ENCODE measurements around the gene ASAH2. TPM values are rescaled to one million over a fixed set of nuclear protein-coding genes. Genes with fewer than 3 reads are reported as not detected.
A peak's percentile ranks its signal among the peaks of the same experiment; 100 is the strongest.

The ASAH2 gene
- total and polyA plus RNA-seq, 2 of the 13 experiments (the other 11 are each of a cell fraction or from before 2014, with no cell fraction given) = 16.0 to 17.9 TPM

DNA sequence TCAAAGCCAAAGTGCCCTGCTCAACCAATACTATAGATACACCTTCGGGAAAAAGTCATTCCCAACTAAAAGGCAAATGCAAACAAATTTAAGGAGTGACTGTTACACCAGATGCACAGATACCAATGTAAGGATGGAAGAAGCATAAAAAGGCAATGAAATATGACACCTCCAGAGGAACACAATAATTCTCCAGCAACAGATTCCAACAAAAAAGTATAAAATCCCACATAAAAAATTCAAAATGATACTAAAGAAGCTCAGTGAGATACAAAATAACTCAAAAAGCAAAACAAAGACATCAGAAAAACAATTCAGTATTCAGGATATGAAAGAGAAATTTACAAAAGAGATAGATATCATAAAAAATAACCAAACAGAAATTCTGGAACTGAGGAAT is 44.1 kb upstream of the ASAH2 start:
- no peak for FAIRE-seq
- no peak for TF ChIP-seq IKZF4 (CRISPR knock-in tag; IDR thresholded peaks at IDR 0.05; ENCODE audit: borderline replicate concordance, low read depth, not compliant biosample characterization)
- TF ChIP-seq ZNF615 (CRISPR knock-in tag; IDR thresholded peaks at IDR 0.05; ENCODE audit: borderline replicate concordance) = no peak
- TF ChIP-seq, protein P1, sequence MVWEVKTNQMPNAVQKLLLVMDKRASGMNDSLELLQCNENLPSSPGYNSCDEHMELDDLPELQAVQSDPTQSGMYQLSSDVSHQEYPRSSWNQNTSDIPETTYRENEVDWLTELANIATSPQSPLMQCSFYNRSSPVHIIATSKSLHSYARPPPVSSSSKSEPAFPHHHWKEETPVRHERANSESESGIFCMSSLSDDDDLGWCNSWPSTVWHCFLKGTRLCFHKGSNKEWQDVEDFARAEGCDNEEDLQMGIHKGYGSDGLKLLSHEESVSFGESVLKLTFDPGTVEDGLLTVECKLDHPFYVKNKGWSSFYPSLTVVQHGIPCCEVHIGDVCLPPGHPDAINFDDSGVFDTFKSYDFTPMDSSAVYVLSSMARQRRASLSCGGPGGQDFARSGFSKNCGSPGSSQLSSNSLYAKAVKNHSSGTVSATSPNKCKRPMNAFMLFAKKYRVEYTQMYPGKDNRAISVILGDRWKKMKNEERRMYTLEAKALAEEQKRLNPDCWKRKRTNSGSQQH (CRISPR knock-in tag; IDR thresholded peaks at IDR 0.05; ENCODE audit: low read depth) = no peak
- TF ChIP-seq SIN3A (IDR thresholded peaks at IDR 0.05; ENCODE audit: borderline replicate concordance, low read depth, low read length) = no peak
- TF ChIP-seq RELA (CRISPR knock-in tag; IDR thresholded peaks at IDR 0.05) = no peak
- TF ChIP-seq ASH2L (IDR thresholded peaks at IDR 0.05; ENCODE audit: insufficient read length, low read depth, low read length) = no peak
- DNase-seq (ENCODE audit: low spot score) = no peak
- Histone ChIP-seq H3K9me3 (ENCODE audit: low read length) (no peaks in the 10 kb centered on the region), H3K4me3 (replicated peaks in 1 of 3; ENCODE audit: insufficient read depth in 1 of 3, low read depth in 2 of 3, low read length in 3 of 3) (no peak overlapping the region), H3K36me3 (replicated peaks in 1 of 2; ENCODE audit: control insufficient read depth in 1 of 2, insufficient read depth in 2 of 2, low read length in 2 of 2) (no peaks in the 10 kb centered on the region), H3K27me3 (ENCODE audit: control insufficient read depth in 1 of 2, insufficient read depth in 2 of 2, low read length in 2 of 2) (no peaks in the 10 kb centered on the region), H3K4me1 (ENCODE audit: insufficient read depth, low read length) (no peaks in the 10 kb centered on the region), H3K27ac (ENCODE audit: extremely low read length, insufficient read depth, low read length) (no peak overlapping the region), H3K79me2 (ENCODE audit: insufficient read depth, low read length) (no peaks in the 10 kb centered on the region), H2AFZ (ENCODE audit: low read length) (no peak overlapping the region), H4K20me1 (ENCODE audit: insufficient read depth, low read length) (no peaks in the 10 kb centered on the region), H3K4me2 (ENCODE audit: low read depth, low read length) (no peak overlapping the region), H3K9ac (ENCODE audit: insufficient read depth, low read depth, low read length) (no peak overlapping the region)
- POLR2A ChIA-PET = no interaction called here
- whole genome bisulfite sequencing (ENCODE audit: low lambda C conversion rate) = 39% methylated on average over 1 of the region's 1 CpG
- ATAC-seq = no peak
- no TSS peak for BruUV-seq (replicated peaks)
- intact Hi-C loops (cut with micrococcal nuclease; ENCODE audit: unreplicated experiment) = no loop called here
- in situ Hi-C loops (cut with HindIII; ENCODE audit: extremely low pct_ligation_motif_present, low pct_unique_long_range_greater_than_20kb) = no loop called here
- CTCF ChIA-PET (ENCODE audit: low intra/inter-chr PET ratio, low total read pairs) = no interaction called here

DNA sequence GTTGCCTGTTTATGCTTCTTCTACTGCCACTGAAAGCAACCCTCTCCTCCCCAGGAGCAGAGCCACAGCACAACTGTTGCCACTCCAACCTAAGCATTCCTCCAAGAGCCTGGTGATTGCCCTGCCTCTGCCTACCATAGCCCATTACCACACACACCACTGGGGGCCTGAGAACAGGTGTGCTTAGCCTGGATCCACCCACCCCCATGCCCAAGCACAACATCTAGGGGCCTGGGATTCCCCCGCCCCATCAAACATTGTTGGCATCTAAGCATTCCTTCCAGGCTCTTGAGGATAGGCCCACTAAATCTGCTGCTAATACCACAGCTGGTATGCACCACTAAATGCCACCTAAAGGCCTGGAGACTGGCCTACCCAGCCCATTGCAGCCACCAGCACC is 43.3 kb upstream of the ASAH2 start:
- POLR2A ChIA-PET = no interaction called here
- CTCF ChIA-PET (ENCODE audit: low intra/inter-chr PET ratio, low total read pairs) = no interaction called here
- intact Hi-C loops (cut with micrococcal nuclease; ENCODE audit: unreplicated experiment) = no loop called here
- TF ChIP-seq, protein P2, sequence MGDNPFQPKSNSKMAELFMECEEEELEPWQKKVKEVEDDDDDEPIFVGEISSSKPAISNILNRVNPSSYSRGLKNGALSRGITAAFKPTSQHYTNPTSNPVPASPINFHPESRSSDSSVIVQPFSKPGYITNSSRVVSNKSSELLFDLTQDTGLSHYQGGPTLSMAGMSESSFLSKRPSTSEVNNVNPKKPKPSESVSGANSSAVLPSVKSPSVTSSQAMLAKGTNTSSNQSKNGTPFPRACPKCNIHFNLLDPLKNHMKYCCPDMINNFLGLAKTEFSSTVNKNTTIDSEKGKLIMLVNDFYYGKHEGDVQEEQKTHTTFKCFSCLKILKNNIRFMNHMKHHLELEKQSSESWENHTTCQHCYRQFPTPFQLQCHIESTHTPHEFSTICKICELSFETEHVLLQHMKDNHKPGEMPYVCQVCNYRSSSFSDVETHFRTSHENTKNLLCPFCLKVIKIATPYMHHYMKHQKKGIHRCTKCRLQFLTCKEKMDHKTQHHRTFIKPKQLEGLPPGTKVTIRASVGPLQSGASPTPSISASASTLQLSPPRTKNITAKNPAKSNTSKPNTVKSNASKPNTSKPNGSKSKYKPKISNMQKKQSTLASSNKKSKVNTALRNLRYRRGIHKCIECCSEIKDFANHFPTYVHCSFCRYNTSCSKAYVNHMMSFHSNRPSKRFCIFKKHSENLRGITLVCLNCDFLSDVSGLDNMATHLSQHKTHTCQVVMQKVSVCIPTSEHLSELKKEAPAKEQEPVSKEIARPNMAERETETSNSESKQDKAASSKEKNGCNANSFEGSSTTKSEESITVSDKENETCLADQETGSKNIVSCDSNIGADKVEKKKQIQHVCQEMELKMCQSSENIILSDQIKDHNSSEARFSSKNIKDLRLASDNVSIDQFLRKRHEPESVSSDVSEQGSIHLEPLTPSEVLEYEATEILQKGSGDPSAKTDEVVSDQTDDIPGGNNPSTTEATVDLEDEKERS (CRISPR knock-in tag; IDR thresholded peaks at IDR 0.05) = no peak
- TF ChIP-seq TOPORS (CRISPR knock-in tag; IDR thresholded peaks at IDR 0.05) (no peak), EHMT2 (IDR thresholded peaks at IDR 0.05; ENCODE audit: borderline replicate concordance, low read depth, low read length) (no peak)
- TF ChIP-seq, protein P3, sequence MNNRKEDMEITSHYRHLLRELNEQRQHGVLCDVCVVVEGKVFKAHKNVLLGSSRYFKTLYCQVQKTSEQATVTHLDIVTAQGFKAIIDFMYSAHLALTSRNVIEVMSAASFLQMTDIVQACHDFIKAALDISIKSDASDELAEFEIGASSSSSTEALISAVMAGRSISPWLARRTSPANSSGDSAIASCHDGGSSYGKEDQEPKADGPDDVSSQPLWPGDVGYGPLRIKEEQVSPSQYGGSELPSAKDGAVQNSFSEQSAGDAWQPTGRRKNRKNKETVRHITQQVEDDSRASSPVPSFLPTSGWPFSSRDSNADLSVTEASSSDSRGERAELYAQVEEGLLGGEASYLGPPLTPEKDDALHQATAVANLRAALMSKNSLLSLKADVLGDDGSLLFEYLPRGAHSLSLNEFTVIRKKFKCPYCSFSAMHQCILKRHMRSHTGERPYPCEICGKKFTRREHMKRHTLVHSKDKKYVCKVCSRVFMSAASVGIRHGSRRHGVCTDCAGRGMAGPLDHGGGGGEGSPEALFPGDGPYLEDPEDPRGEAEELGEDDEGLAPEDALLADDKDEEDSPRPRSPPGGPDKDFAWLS (CRISPR knock-in tag; IDR thresholded peaks at IDR 0.05; ENCODE audit: borderline replicate concordance) = no peak

More for the DNA sequence above, 43.3 kb upstream of the ASAH2 start:
- ATAC-seq = peak; percentile 59
- no peak for FAIRE-seq
- no peak overlapping the region for H3K27ac ChIP-seq (ENCODE audit: extremely low read length, insufficient read depth, low read length)
- no TSS peak for BruUV-seq (replicated peaks)
- H4K20me1 ChIP-seq (ENCODE audit: insufficient read depth, low read length) = no peaks in the 10 kb centered on the region
- H3K4me3 ChIP-seq (replicated peaks in 1 of 3; ENCODE audit: insufficient read depth in 1 of 3, low read depth in 2 of 3, low read length in 3 of 3) = no peak overlapping the region
- H3K79me2 ChIP-seq (ENCODE audit: insufficient read depth, low read length) = no peaks in the 10 kb centered on the region
- H3K4me2 ChIP-seq (ENCODE audit: low read depth, low read length) = no peak overlapping the region
- WGBS (ENCODE audit: low lambda C conversion rate) = 50% methylated on average over 1 of the region's 1 CpG
- H3K27me3 ChIP-seq (ENCODE audit: control insufficient read depth in 1 of 2, insufficient read depth in 2 of 2, low read length in 2 of 2) = no peaks in the 10 kb centered on the region
- H3K9ac ChIP-seq (ENCODE audit: insufficient read depth, low read depth, low read length) = no peak overlapping the region
- H3K36me3 ChIP-seq (replicated peaks in 1 of 2; ENCODE audit: control insufficient read depth in 1 of 2, insufficient read depth in 2 of 2, low read length in 2 of 2) = no peaks in the 10 kb centered on the region
- no peaks in the 10 kb centered on the region for H3K4me1 ChIP-seq (ENCODE audit: insufficient read depth, low read length)
- in situ Hi-C loops (cut with HindIII; ENCODE audit: extremely low pct_ligation_motif_present, low pct_unique_long_range_greater_than_20kb) = no loop called here
- DNase-seq (ENCODE audit: low spot score) = no peak
- no peak overlapping the region for H2AFZ ChIP-seq (ENCODE audit: low read length)
- H3K9me3 ChIP-seq (ENCODE audit: low read length) = no peaks in the 10 kb centered on the region

Data from HepG2 (cell line).